ENCODE data around the gene MMP25. TPM values are rescaled to one million over a fixed set of nuclear protein-coding genes. Genes with fewer than 3 reads are reported as not detected.
"Not testable (repeated sequence)": the region's sequence is repeated elsewhere in the genome, so short reads cannot be mapped to it uniquely, and the experiment has no call there.

Gene MMP25
- total and polyA plus RNA-seq, 7 experiments from 2014 or later = 0.64 to 64.4 (median 0.93) TPM

GRCh38 chr16:3075946-3076345 lies 29.6 kb downstream of the MMP25 start:
- peaks cover 73 to 77% of the 10 kb centered on the region in 2 donors for H3K4me1 ChIP-seq (ENCODE audit: control insufficient read depth in 2 of 2, insufficient read depth in 2 of 2, low read length in 2 of 2)
- peak overlapping the region; percentile 59 to 99 (median 99) for H3K27ac Mint-ChIP-seq
- H3K9me3 ChIP-seq (ENCODE audit: control insufficient read depth in 2 of 3, low read length in 3 of 3); H3K27me3 ChIP-seq (ENCODE audit: control insufficient read depth in 2 of 2, insufficient read depth in 2 of 2, low read length in 2 of 2); DNase-seq; ATAC-seq; H3K36me3 ChIP-seq (ENCODE audit: control insufficient read depth in 2 of 3, insufficient read depth in 3 of 3, low read length in 3 of 3); H3K27me3 Mint-ChIP-seq: not testable (repeated sequence)
- intact Hi-C loops (cut with micrococcal nuclease) = loop anchor here (1.0 to 10.0 kb wide), 8 partner anchors 11 to 429 kb away; partner anchors contain the start of genes IL32 (in 2 of the 2) and CLUAP1 (in 1 of the 2)
- peaks cover 6 to 61% (median 12%) of the 10 kb centered on the region in 5 donors for H3K36me3 Mint-ChIP-seq
- POLR2A ChIA-PET = interaction anchor here (0.7 to 5.6 kb wide), 18 partner anchors 11 to 381 kb away, joined by 3 to 113 read pairs (median 8); partner anchors contain the start of genes IL32, ZNF213 and ZSCAN10
- H3K27ac ChIP-seq (ENCODE audit: low read depth, low read length) = peak overlapping the region; percentile 78
- CTCF ChIA-PET = interaction anchor here (0.8 to 5.5 kb wide), 9 partner anchors 11 to 59 kb away, joined by 3 to 45 read pairs (median 10); partner anchors contain the start of genes IL32 and ZNF213
- peaks cover 64 to 93% (median 78%) of the 10 kb centered on the region in 7 donors for H3K4me1 Mint-ChIP-seq
- H3K9me3 Mint-ChIP-seq = peaks cover 0 to 13% (median 4%) of the 10 kb centered on the region in 11 donors
- H3K4me3 Mint-ChIP-seq = peak overlapping the region; percentile 20 to 89 (median 81)
- H3K4me3 ChIP-seq (ENCODE audit: low read length) = peak overlapping the region; percentile 25

GRCh38 chr16:3076577-3076976 lies 30.2 kb downstream of the MMP25 start:
- peaks cover 59 to 91% (median 77%) of the 10 kb centered on the region in 7 donors for H3K4me1 Mint-ChIP-seq
- Histone ChIP-seq H3K27ac (ENCODE audit: low read depth, low read length) (peak overlapping the region; percentile 78), H3K27me3 (ENCODE audit: control insufficient read depth in 2 of 2, insufficient read depth in 2 of 2, low read length in 2 of 2) (no peaks in the 10 kb centered on the region), H3K36me3 (ENCODE audit: control insufficient read depth in 2 of 3, insufficient read depth in 3 of 3, low read length in 3 of 3) (no peaks in the 10 kb centered on the region), H3K4me3 (ENCODE audit: low read length) (peak overlapping the region; percentile 25), H3K4me1 (ENCODE audit: control insufficient read depth in 2 of 2, insufficient read depth in 2 of 2, low read length in 2 of 2) (peaks cover 66 to 74% of the 10 kb centered on the region in 2 donors), H3K9me3 (ENCODE audit: control insufficient read depth in 2 of 3, low read length in 3 of 3) (no peaks in the 10 kb centered on the region)
- no peak for DNase-seq
- ATAC-seq = no peak
- H3K27me3 Mint-ChIP-seq = no peaks in the 10 kb centered on the region
- peak overlapping the region; percentile 53 to 89 (median 81) for H3K4me3 Mint-ChIP-seq
- intact Hi-C loops (cut with micrococcal nuclease) = loop anchor here in 1 of 2 donors (10.0 kb wide), 1 partner anchor 428 kb away; the partner anchor contains the start of gene CLUAP1
- H3K36me3 Mint-ChIP-seq = peaks cover 6 to 60% (median 12%) of the 10 kb centered on the region in 5 donors
- peaks cover 0 to 13% (median 4%) of the 10 kb centered on the region in 11 donors for H3K9me3 Mint-ChIP-seq
- CTCF ChIA-PET = interaction anchor here (0.8 to 5.5 kb wide), 9 partner anchors 12 to 59 kb away, joined by 3 to 45 read pairs (median 10); partner anchors contain the start of genes IL32 and ZNF213
- POLR2A ChIA-PET = interaction anchor here (0.7 to 5.6 kb wide), 13 partner anchors 9 to 381 kb away, joined by 3 to 113 read pairs (median 5); partner anchors contain the start of genes IL32 and ZSCAN10
- H3K27ac Mint-ChIP-seq = peak overlapping the region; percentile 83 to 99 (median 99)

GRCh38 chr16:3080024-3080423 lies 33.7 kb downstream of the MMP25 start:
- no peaks in the 10 kb centered on the region for H3K27me3 ChIP-seq (ENCODE audit: control insufficient read depth in 2 of 2, insufficient read depth in 2 of 2, low read length in 2 of 2)
- H3K9me3 ChIP-seq (ENCODE audit: control insufficient read depth in 2 of 3, low read length in 3 of 3) = no peaks in the 10 kb centered on the region
- no peak overlapping the region for H3K27ac ChIP-seq (ENCODE audit: low read depth, low read length)
- Mint-ChIP-seq H3K27me3 (no peaks in the 10 kb centered on the region), H3K27ac (peak overlapping the region in 7 of 9 donors; percentile 8 to 86 (median 38)), H3K4me1 (peaks cover 44 to 91% (median 72%) of the 10 kb centered on the region in 7 donors), H3K36me3 (peaks cover 6 to 58% (median 12%) of the 10 kb centered on the region in 5 donors), H3K9me3 (peaks cover 0 to 13% (median 4%) of the 10 kb centered on the region in 11 donors), H3K4me3 (peak overlapping the region in 2 of 10 donors; percentile 3 to 48)
- intact Hi-C loops (cut with micrococcal nuclease) = no loop called here
- no peaks in the 10 kb centered on the region for H3K36me3 ChIP-seq (ENCODE audit: control insufficient read depth in 2 of 3, insufficient read depth in 3 of 3, low read length in 3 of 3)
- no peak overlapping the region for H3K4me3 ChIP-seq (ENCODE audit: low read length)
- no peak for DNase-seq
- ChIA-PET CTCF (interaction anchor here (0.9 to 1.5 kb wide), 5 partner anchors 15 to 50 kb away, joined by 4 to 8 read pairs (median 4); no protein-coding TSS in a partner anchor), POLR2A (interaction anchor here (0.8 to 1.7 kb wide), 4 partner anchors 12 to 18 kb away, joined by 3 to 10 read pairs (median 8); partner anchors contain the start of genes IL32 and ZSCAN10)
- H3K4me1 ChIP-seq (ENCODE audit: control insufficient read depth in 2 of 2, insufficient read depth in 2 of 2, low read length in 2 of 2) = peaks cover 40 to 56% of the 10 kb centered on the region in 2 donors
- ATAC-seq = no peak

- Mint-ChIP-seq H3K4me1 (peaks cover 46 to 88% (median 67%) of the 10 kb centered on the region in 7 donors), H3K4me3 (peak overlapping the region in 1 of 10 donors; percentile 31), H3K9me3 (peaks cover 0 to 13% (median under 1%) of the 10 kb centered on the region in 11 donors), H3K27ac (peak overlapping the region in 1 of 9 donors; percentile 9), H3K36me3 (peaks cover 6 to 57% (median 12%) of the 10 kb centered on the region in 5 donors)
- H3K27me3 Mint-ChIP-seq; H3K27me3 ChIP-seq (ENCODE audit: control insufficient read depth in 2 of 2, insufficient read depth in 2 of 2, low read length in 2 of 2); intact Hi-C loops (cut with micrococcal nuclease); H3K9me3 ChIP-seq (ENCODE audit: control insufficient read depth in 2 of 3, low read length in 3 of 3); H3K36me3 ChIP-seq (ENCODE audit: control insufficient read depth in 2 of 3, insufficient read depth in 3 of 3, low read length in 3 of 3); H3K4me3 ChIP-seq (ENCODE audit: low read length); ATAC-seq; DNase-seq; H3K27ac ChIP-seq (ENCODE audit: low read depth, low read length): not testable (repeated sequence)
- H3K4me1 ChIP-seq (ENCODE audit: control insufficient read depth in 2 of 2, insufficient read depth in 2 of 2, low read length in 2 of 2) = peaks cover 22 to 43% of the 10 kb centered on the region in 2 donors
- ChIA-PET POLR2A (interaction anchor here (1.1 to 1.5 kb wide), 3 partner anchors 12 to 41 kb away, joined by 3 read pairs; no protein-coding TSS in a partner anchor), CTCF (interaction anchor here (1.1 kb wide), 1 partner anchor 43 kb away, joined by 3 read pairs; no protein-coding TSS in a partner anchor)
Observed at GRCh38 chr16:3081957-3082356, 35.6 kb downstream of the MMP25 start.

GRCh38 chr16:3083408-3083807 lies 37.0 kb downstream of the MMP25 start:
- DNase-seq; H3K9me3 Mint-ChIP-seq; H3K27ac ChIP-seq (ENCODE audit: low read depth, low read length); H3K27me3 Mint-ChIP-seq; H3K27me3 ChIP-seq (ENCODE audit: control insufficient read depth in 2 of 2, insufficient read depth in 2 of 2, low read length in 2 of 2); H3K36me3 ChIP-seq (ENCODE audit: control insufficient read depth in 2 of 3, insufficient read depth in 3 of 3, low read length in 3 of 3); intact Hi-C loops (cut with micrococcal nuclease); ATAC-seq; H3K4me3 Mint-ChIP-seq; H3K4me3 ChIP-seq (ENCODE audit: low read length); H3K9me3 ChIP-seq (ENCODE audit: control insufficient read depth in 2 of 3, low read length in 3 of 3): not testable (repeated sequence)
- peaks cover 22 to 34% of the 10 kb centered on the region in 2 donors for H3K4me1 ChIP-seq (ENCODE audit: control insufficient read depth in 2 of 2, insufficient read depth in 2 of 2, low read length in 2 of 2)
- Mint-ChIP-seq H3K27ac (peak overlapping the region in 2 of 9 donors; percentile 22 to 62), H3K36me3 (peaks cover 0 to 43% (median 8%) of the 10 kb centered on the region in 5 donors), H3K4me1 (peaks cover 49 to 85% (median 62%) of the 10 kb centered on the region in 7 donors)
- CTCF ChIA-PET = interaction anchor here (0.8 kb wide), 2 partner anchors 8 to 67 kb away, joined by 3 read pairs; no protein-coding TSS in a partner anchor
- POLR2A ChIA-PET = interaction anchor here (0.6 to 1.8 kb wide), 6 partner anchors 9 to 104 kb away, joined by 3 to 5 read pairs (median 4); partner anchors contain the start of gene ZNF213

- Histone ChIP-seq H3K4me3 (ENCODE audit: low read length) (no peak overlapping the region), H3K36me3 (ENCODE audit: control insufficient read depth in 2 of 3, insufficient read depth in 3 of 3, low read length in 3 of 3) (no peaks in the 10 kb centered on the region), H3K27ac (ENCODE audit: low read depth, low read length) (no peak overlapping the region), H3K9me3 (ENCODE audit: control insufficient read depth in 2 of 3, low read length in 3 of 3) (no peaks in the 10 kb centered on the region), H3K27me3 (ENCODE audit: control insufficient read depth in 2 of 2, insufficient read depth in 2 of 2, low read length in 2 of 2) (no peaks in the 10 kb centered on the region), H3K4me1 (ENCODE audit: control insufficient read depth in 2 of 2, insufficient read depth in 2 of 2, low read length in 2 of 2) (peaks cover 16 to 24% of the 10 kb centered on the region in 2 donors)
- H3K36me3 Mint-ChIP-seq = peaks cover 0 to 36% (median 4%) of the 10 kb centered on the region in 5 donors
- CTCF ChIA-PET = no interaction called here
- peak overlapping the region in 1 of 10 donors; percentile 23 for H3K4me3 Mint-ChIP-seq
- H3K4me1 Mint-ChIP-seq = peaks cover 43 to 79% (median 61%) of the 10 kb centered on the region in 7 donors
- intact Hi-C loops (cut with micrococcal nuclease) = no loop called here
- H3K27me3 Mint-ChIP-seq = no peaks in the 10 kb centered on the region
- POLR2A ChIA-PET = interaction anchor here (1.0 to 1.7 kb wide), 3 partner anchors 10 to 25 kb away, joined by 3 to 5 read pairs (median 4); no protein-coding TSS in a partner anchor
- H3K9me3 Mint-ChIP-seq = peaks cover 0 to 4% (median 0%) of the 10 kb centered on the region in 11 donors
- peak overlapping the region in 5 of 9 donors; percentile 12 to 84 (median 63) for H3K27ac Mint-ChIP-seq
- no peak for ATAC-seq
- no peak for DNase-seq
Observed at GRCh38 chr16:3084491-3084890, 38.1 kb downstream of the MMP25 start.
